GM23338 (cell line): ENCODE data around the gene ALPL. TPM values are rescaled to one million over a fixed set of nuclear protein-coding genes. Genes with fewer than 3 reads are reported as not detected.

Experiments used
- ATAC-seq: fragments of 200-7000 bp; cut with Tn5 transposase; 3 replicates; pipeline ENCODE4 v1.9.1; 2020
- DNase-seq: peaks from one replicate; pipeline ENCODE4 v3.0.0-alpha.2; 2015; ENCODE audit warnings: low spot score
- H2AFZ ChIP-seq: fragments of 200-600 bp; sonication (generic); 2 replicates; pipeline ENCODE4 v1.8.0; 2016; ENCODE audit warnings: antibody characterized with exemption, mild to moderate bottlenecking, moderate library complexity
- H3F3A ChIP-seq: fragments of 200-600 bp; sonication (generic); replicated peaks from 2 replicates; pipeline ENCODE4 v1.8.0; 2017; ENCODE audit warnings: antibody characterized with exemption, mixed run types, low read depth
- H3K27ac ChIP-seq: fragments of 200-600 bp; sonication (generic); 2 replicates; pipeline ENCODE4 v1.6.1; 2016; ENCODE audit warnings: low read depth
- H3K27me3 ChIP-seq: fragments of 200-600 bp; sonication (generic); 2 replicates; pipeline ENCODE4 v1.8.0; 2016; ENCODE audit warnings: mild to moderate bottlenecking, mixed run types, moderate library complexity; ENCODE audit not compliant: insufficient read depth
- H3K36me3 ChIP-seq: fragments of 200-600 bp; sonication (generic); 2 replicates; pipeline ENCODE4 v1.8.0; 2016; ENCODE audit warnings: mild to moderate bottlenecking; ENCODE audit not compliant: insufficient read depth
- H3K4me1 ChIP-seq: fragments of 200-600 bp; sonication (generic); 2 replicates; pipeline ENCODE4 v1.8.0; 2016; ENCODE audit warnings: mild to moderate bottlenecking, moderate library complexity; ENCODE audit not compliant: insufficient read depth
- H3K4me2 ChIP-seq: fragments of 200-600 bp; sonication (generic); 2 replicates; pipeline ENCODE4 v1.7.1; 2017; ENCODE audit warnings: mixed run types
- H3K4me3 ChIP-seq: fragments of 200-600 bp; sonication (generic); 2 replicates; pipeline ENCODE4 v1.6.1; 2016; ENCODE audit warnings: mixed run types
- H3K79me2 ChIP-seq: fragments of 200-600 bp; sonication (generic); replicated peaks from 2 replicates; pipeline ENCODE4 v1.8.0; 2017; ENCODE audit warnings: mild to moderate bottlenecking; ENCODE audit not compliant: insufficient read depth
- H3K9me2 ChIP-seq: fragments of 200-600 bp; sonication (generic); 2 replicates; pipeline ENCODE4 v1.8.0; 2017; ENCODE audit not compliant: insufficient read depth
- H4K20me1 ChIP-seq: fragments of 200-600 bp; sonication (generic); replicated peaks from 2 replicates; pipeline ENCODE4 v1.8.0; 2017; ENCODE audit warnings: mild to moderate bottlenecking; ENCODE audit not compliant: insufficient read depth
- H3K27ac Mint-ChIP-seq: 2 replicates; pipeline ENCODE4 v1.8.0; 2020; ENCODE audit warnings: inconsistent platforms, mild to moderate bottlenecking, moderate library complexity, mixed read lengths
- H3K27me3 Mint-ChIP-seq: 3 replicates; pipeline ENCODE4 v1.8.0; 2022; ENCODE audit warnings: low read depth, mild to moderate bottlenecking, moderate library complexity, mixed read lengths, inconsistent platforms; ENCODE audit not compliant: insufficient read depth, poor library complexity
- H3K36me3 Mint-ChIP-seq: 3 replicates; pipeline ENCODE4 v1.8.0; 2021; ENCODE audit warnings: low read depth, mild to moderate bottlenecking, inconsistent platforms, moderate library complexity, mixed read lengths
- H3K4me1 Mint-ChIP-seq: 3 replicates; pipeline ENCODE4 v1.8.0; 2020; ENCODE audit warnings: mild to moderate bottlenecking, inconsistent platforms, mixed read lengths
- H3K4me3 Mint-ChIP-seq: 3 replicates; pipeline ENCODE4 v1.8.0; 2021; ENCODE audit warnings: moderate library complexity, mild to moderate bottlenecking, inconsistent platforms, mixed read lengths
- H3K9me3 Mint-ChIP-seq: 3 replicates; pipeline ENCODE4 v1.8.0; 2020; ENCODE audit warnings: moderate library complexity, mild to moderate bottlenecking, inconsistent platforms, mixed read lengths
- CREB1 ChIP-seq: fragments of 250-450 bp; sonication (Bioruptor Pico); IDR thresholded peaks from 2 replicates; pipeline ENCODE4 v1.5.0; 2020; ENCODE audit warnings: low read depth, mild to moderate bottlenecking, moderate library complexity
- CTCF ChIP-seq, 2 experiments: fragments of 200-600 bp in 1 of 2; sonication (generic) in 1 of 2; conservative IDR thresholded peaks; 2 replicates each; pipeline versions ENCODE4 v1.5.1 to v1.6.1; 2016 to 2017; ENCODE audit warnings: antibody characterized with exemption in 2 of 2, low read depth in 2 of 2, mild to moderate bottlenecking in 2 of 2, moderate library complexity in 1 of 2
- ETS1 ChIP-seq: IDR thresholded peaks from 2 replicates; pipeline ENCODE4 v1.6.1; 2016; ENCODE audit warnings: antibody characterized with exemption
- EZH2 ChIP-seq: fragments of 200-600 bp; sonication (generic); IDR thresholded peaks from one replicate; pipeline ENCODE4 v1.8.0; 2017; ENCODE audit warnings: antibody characterized with exemption, mild to moderate bottlenecking, low read depth; ENCODE audit not compliant: unreplicated experiment
- JUNB ChIP-seq: IDR thresholded peaks from one replicate; pipeline ENCODE4 v1.6.1; 2016; ENCODE audit warnings: antibody characterized with exemption; ENCODE audit not compliant: unreplicated experiment
- NANOG ChIP-seq: IDR thresholded peaks from 2 replicates; pipeline ENCODE4 v1.6.1; 2016; ENCODE audit warnings: antibody characterized with exemption, borderline replicate concordance
- POLR2AphosphoS5 ChIP-seq: IDR thresholded peaks from 2 replicates; pipeline ENCODE4 v1.6.1; 2016; ENCODE audit warnings: antibody characterized with exemption, low read depth
- REST ChIP-seq: IDR thresholded peaks from one replicate; pipeline ENCODE4 v1.6.1; 2018; ENCODE audit warnings: antibody characterized with exemption; ENCODE audit not compliant: unreplicated experiment
- STAT1 ChIP-seq: IDR thresholded peaks from one replicate; pipeline ENCODE4 v1.6.1; 2016; ENCODE audit warnings: antibody characterized with exemption; ENCODE audit not compliant: unreplicated experiment
- ZNF114 ChIP-seq: fragments of 250-450 bp; sonication (Bioruptor Pico); IDR thresholded peaks from 2 replicates; pipeline ENCODE4 v1.5.0; 2020; ENCODE audit warnings: mild to moderate bottlenecking, moderate library complexity
- ZNF331 ChIP-seq: fragments of 250-450 bp; sonication (Bioruptor Pico); IDR thresholded peaks from 2 replicates; pipeline ENCODE4 v1.5.0; 2020; ENCODE audit warnings: low read depth, mild to moderate bottlenecking, moderate library complexity
- ZNF462 ChIP-seq: fragments of 250-450 bp; sonication (Bioruptor Pico); IDR thresholded peaks from 2 replicates; pipeline ENCODE4 v1.5.0; 2020; ENCODE audit warnings: mild to moderate bottlenecking, moderate library complexity
- polyA plus RNA-seq: library from polyadenylated mRNA; unstranded; fragments of >200 nt; fragmentation: Nextera tagmentation; extraction: Ambion mirVana; gene quantifications from 2 replicates; pipeline ENCODE4 v1.2.1, GENCODE V29; 2016
- total RNA-seq: library from RNA; depleted of rRNA; stranded (reverse); fragments of >200 nt; shearing (Covaris generic); gene quantifications from 2 replicates; pipeline ENCODE4 v1.2.3, GENCODE V29; 2014

ALPL gene
- total and polyA plus RNA-seq, 2 experiments from 2014 or later = 116 to 187 TPM

- Mint-ChIP-seq H3K27ac (no peak overlapping the region), H3K36me3 (no peaks in the 10 kb centered on the region), H3K4me1 (peaks cover 9% of the 10 kb centered on the region), H3K9me3 (no peaks in the 10 kb centered on the region; the same call in 2 of the 3 replicates), H3K27me3 (peaks cover 20% of the 10 kb centered on the region), H3K4me3 (no peak overlapping the region)
- Histone ChIP-seq H2AFZ (no peak overlapping the region), H3K4me2 (no peak overlapping the region), H3K79me2 (no peaks in the 10 kb centered on the region), H3K4me3 (no peak overlapping the region), H3K9me2 (no peaks in the 10 kb centered on the region), H3K36me3 (no peaks in the 10 kb centered on the region), H3K27ac (no peak overlapping the region), H3K4me1 (no peaks in the 10 kb centered on the region; the same call in 1 of the 2 replicates), H3F3A (no peaks in the 10 kb centered on the region), H3K27me3 (no peaks in the 10 kb centered on the region), H4K20me1 (no peaks in the 10 kb centered on the region)
- TF ChIP-seq NANOG (no peak), ETS1 (no peak), POLR2AphosphoS5 (no peak), ZNF462 (CRISPR knock-in tag) (no peak), ZNF114 (CRISPR knock-in tag) (no peak), STAT1 (no peak), CREB1 (no peak), CTCF (conservative IDR thresholded peaks at IDR 0.05; ENCODE audit: low read depth in 2 of 2) (no peak), EZH2 (no peak), REST (no peak), ZNF331 (CRISPR knock-in tag) (no peak), JUNB (no peak)
- ATAC-seq (no peak), DNase-seq (no peak)
Observed at GRCh38 chr1:21601278-21602048, 92.2 kb downstream of the ALPL start.
